Measurements from ENCODE around the gene IL22.

- TF ChIP-seq, protein P1, sequence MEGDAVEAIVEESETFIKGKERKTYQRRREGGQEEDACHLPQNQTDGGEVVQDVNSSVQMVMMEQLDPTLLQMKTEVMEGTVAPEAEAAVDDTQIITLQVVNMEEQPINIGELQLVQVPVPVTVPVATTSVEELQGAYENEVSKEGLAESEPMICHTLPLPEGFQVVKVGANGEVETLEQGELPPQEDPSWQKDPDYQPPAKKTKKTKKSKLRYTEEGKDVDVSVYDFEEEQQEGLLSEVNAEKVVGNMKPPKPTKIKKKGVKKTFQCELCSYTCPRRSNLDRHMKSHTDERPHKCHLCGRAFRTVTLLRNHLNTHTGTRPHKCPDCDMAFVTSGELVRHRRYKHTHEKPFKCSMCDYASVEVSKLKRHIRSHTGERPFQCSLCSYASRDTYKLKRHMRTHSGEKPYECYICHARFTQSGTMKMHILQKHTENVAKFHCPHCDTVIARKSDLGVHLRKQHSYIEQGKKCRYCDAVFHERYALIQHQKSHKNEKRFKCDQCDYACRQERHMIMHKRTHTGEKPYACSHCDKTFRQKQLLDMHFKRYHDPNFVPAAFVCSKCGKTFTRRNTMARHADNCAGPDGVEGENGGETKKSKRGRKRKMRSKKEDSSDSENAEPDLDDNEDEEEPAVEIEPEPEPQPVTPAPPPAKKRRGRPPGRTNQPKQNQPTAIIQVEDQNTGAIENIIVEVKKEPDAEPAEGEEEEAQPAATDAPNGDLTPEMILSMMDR (conservative IDR thresholded peaks at IDR 0.05 in 1 of 2, IDR thresholded peaks at IDR 0.05 in 1 of 2; ENCODE audit: low read depth in 1 of 2, low read length in 2 of 2), result no peak
- no peak for TF ChIP-seq EZH2 (IDR thresholded peaks at IDR 0.05; ENCODE audit: low read length, missing control alignments)
These were observed 13.3 kb downstream of the IL22 start for GRCh38 chr12:68240079-68240478.
